Keratinocyte (primary cell): Measurements from ENCODE around the gene DIDO1. TPM values are rescaled to one million over a fixed set of nuclear protein-coding genes. Genes with fewer than 3 reads are reported as not detected.

Experiments
- DNase-seq: peaks from one replicate; pipeline ENCODE4 v3.0.0-alpha.2; 2011; ENCODE audit warnings: low read depth, missing footprints, low spot score
- FAIRE-seq: peaks from 2 replicates; lab custom pipeline; 2011; peaks lifted over from hg19 to GRCh38; lab: Jason Lieb, UNC
- H2AFZ ChIP-seq: 2 replicates; pipeline ENCODE4 v1.6.0; 2012; ENCODE audit warnings: low read length, control low read depth, inconsistent platforms; ENCODE audit not compliant: control insufficient read depth
- H3K27ac ChIP-seq: 2 replicates; pipeline ENCODE4 v1.5.1; 2011; ENCODE audit warnings: low read length; ENCODE audit not compliant: control insufficient read depth, insufficient read depth
- H3K27me3 ChIP-seq: 3 replicates; pipeline ENCODE4 v1.6.0; 2011; ENCODE audit warnings: low read length; ENCODE audit not compliant: control insufficient read depth, insufficient read depth; ENCODE audit errors: extremely low read depth
- H3K36me3 ChIP-seq, 2 experiments: 2 replicates in 1 of 2; 3 replicates in 1 of 2; pipeline ENCODE4 v1.5.1; 2011; ENCODE audit warnings: low read length in 2 of 2, mild to moderate bottlenecking in 1 of 2; ENCODE audit not compliant: control insufficient read depth in 2 of 2, insufficient read depth in 2 of 2; ENCODE audit errors: extremely low read depth in 1 of 2
- H3K4me1 ChIP-seq: 3 replicates; pipeline ENCODE4 v1.5.1; 2011; ENCODE audit warnings: low read length; ENCODE audit not compliant: control insufficient read depth, insufficient read depth; ENCODE audit errors: extremely low read depth
- H3K4me2 ChIP-seq: 3 replicates; pipeline ENCODE4 v1.6.0; 2011; ENCODE audit warnings: low read depth, low read length; ENCODE audit not compliant: control insufficient read depth, insufficient read depth; ENCODE audit errors: extremely low read depth
- H3K4me3 ChIP-seq, 3 experiments: fragments of 200-600 bp in 1 of 3; sonication (generic) in 1 of 3; 2 replicates in 2 of 3; 3 replicates in 1 of 3; pipeline ENCODE4 v1.5.1; 2011 to 2016; ENCODE audit warnings: low read length in 3 of 3, mild to moderate bottlenecking in 3 of 3, control low read depth in 2 of 3, inconsistent platforms in 1 of 3, low read depth in 1 of 3, mixed read lengths in 1 of 3, mixed run types in 1 of 3, moderate library complexity in 1 of 3; ENCODE audit not compliant: control insufficient read depth in 2 of 3, insufficient read depth in 2 of 3; ENCODE audit errors: extremely low read depth in 1 of 3
- H3K79me2 ChIP-seq: 2 replicates; pipeline ENCODE4 v1.6.0; 2012; ENCODE audit warnings: low read length; ENCODE audit not compliant: control insufficient read depth, insufficient read depth
- H3K9ac ChIP-seq: 3 replicates; pipeline ENCODE4 v1.6.0; 2011; ENCODE audit warnings: low read length; ENCODE audit not compliant: control insufficient read depth, insufficient read depth; ENCODE audit errors: extremely low read depth
- H3K9me1 ChIP-seq: 3 replicates; pipeline ENCODE4 v1.6.0; 2011; ENCODE audit warnings: low read length; ENCODE audit not compliant: control insufficient read depth, insufficient read depth; ENCODE audit errors: extremely low read depth
- H3K9me3 ChIP-seq: 2 replicates; pipeline ENCODE4 v1.5.1; 2012; ENCODE audit warnings: low read depth, low read length; ENCODE audit not compliant: control insufficient read depth
- H4K20me1 ChIP-seq: 3 replicates; pipeline ENCODE4 v1.6.0; 2011; ENCODE audit warnings: low read length; ENCODE audit not compliant: control insufficient read depth, insufficient read depth; ENCODE audit errors: extremely low read depth
- EZH2 ChIP-seq: IDR thresholded peaks from one replicate; pipeline ENCODE4 v1.6.1; 2012; ENCODE audit warnings: inconsistent platforms, mild to moderate bottlenecking, low read length, moderate library complexity
- dilution Hi-C: fragments of 300-500 bp; cut with MboI; formaldehyde crosslinking; loops from one replicate; pipeline ENCODE4 v1.7.0; 2020; ENCODE audit warnings: low sequenced_read_pairs; ENCODE audit not compliant: extremely low pct_ligation_motif_present
- polyA plus RNA-seq, 5 experiments: library from polyadenylated mRNA; depleted of rRNA in 3 of 5; stranded (reverse) in 3 of 5; stranded (forward) in 1 of 5; unstranded in 1 of 5; fragments of >200 nt; gene quantifications; 1 replicate in 1 of 5; 2 replicates in 3 of 5; 3 replicates in 1 of 5; pipeline versions ENCODE4 v1.2.1 to v1.2.3, GENCODE V29; 2011 to 2012; ENCODE audit warnings: missing spikeins in 2 of 5, low read depth in 1 of 5, low replicate concordance in 1 of 5
- TF ChIP-seq, protein P1 (sequence below), 3 experiments: IDR thresholded peaks in 1 of 3; conservative IDR thresholded peaks in 1 of 3; optimal IDR thresholded peaks in 1 of 3; 2 replicates in 2 of 3; 3 replicates in 1 of 3; pipeline versions ENCODE3 to v1.5.1; 2011; ENCODE audit warnings: low read length in 3 of 3, mild to moderate bottlenecking in 3 of 3, moderate library complexity in 2 of 3, control low read depth in 1 of 3, inconsistent platforms in 1 of 3; ENCODE audit not compliant: insufficient read depth in 2 of 3; ENCODE audit errors: extremely low read depth in 1 of 3

The DIDO1 gene
- polyA plus RNA-seq, 1 donor (not counting 4 experiments of a cell fraction or from before 2014, with no cell fraction given) = 14.2 TPM

- Histone ChIP-seq H3K9me1 (no peaks in the 10 kb centered on the region), H4K20me1 (no peaks in the 10 kb centered on the region), H3K4me2 (no peak overlapping the region), H3K79me2 (no peaks in the 10 kb centered on the region), H3K27ac (no peak overlapping the region), H3K27me3 (peaks cover 30% of the 10 kb centered on the region), H2AFZ (no peak overlapping the region), H3K36me3 (no peaks in the 10 kb centered on the region), H3K4me1 (peaks cover 2% of the 10 kb centered on the region), H3K4me3 (no peak overlapping the region), H3K9me3 (no peaks in the 10 kb centered on the region), H3K9ac (no peak overlapping the region)
- TF ChIP-seq, protein P1, sequence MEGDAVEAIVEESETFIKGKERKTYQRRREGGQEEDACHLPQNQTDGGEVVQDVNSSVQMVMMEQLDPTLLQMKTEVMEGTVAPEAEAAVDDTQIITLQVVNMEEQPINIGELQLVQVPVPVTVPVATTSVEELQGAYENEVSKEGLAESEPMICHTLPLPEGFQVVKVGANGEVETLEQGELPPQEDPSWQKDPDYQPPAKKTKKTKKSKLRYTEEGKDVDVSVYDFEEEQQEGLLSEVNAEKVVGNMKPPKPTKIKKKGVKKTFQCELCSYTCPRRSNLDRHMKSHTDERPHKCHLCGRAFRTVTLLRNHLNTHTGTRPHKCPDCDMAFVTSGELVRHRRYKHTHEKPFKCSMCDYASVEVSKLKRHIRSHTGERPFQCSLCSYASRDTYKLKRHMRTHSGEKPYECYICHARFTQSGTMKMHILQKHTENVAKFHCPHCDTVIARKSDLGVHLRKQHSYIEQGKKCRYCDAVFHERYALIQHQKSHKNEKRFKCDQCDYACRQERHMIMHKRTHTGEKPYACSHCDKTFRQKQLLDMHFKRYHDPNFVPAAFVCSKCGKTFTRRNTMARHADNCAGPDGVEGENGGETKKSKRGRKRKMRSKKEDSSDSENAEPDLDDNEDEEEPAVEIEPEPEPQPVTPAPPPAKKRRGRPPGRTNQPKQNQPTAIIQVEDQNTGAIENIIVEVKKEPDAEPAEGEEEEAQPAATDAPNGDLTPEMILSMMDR (optimal IDR thresholded peaks at IDR 0.05 in 1 of 3, IDR thresholded peaks at IDR 0.05 in 1 of 3, conservative IDR thresholded peaks at IDR 0.05 in 1 of 3; ENCODE audit: extremely low read depth in 1 of 3, insufficient read depth in 2 of 3, low read length in 3 of 3) = no peak
- TF ChIP-seq EZH2 = no peak
- dilution Hi-C loops = no loop called here
- no peak for DNase-seq
- no peak for FAIRE-seq
Measured at GRCh38 chr20:62958388-62959100, 32.2 kb upstream of the DIDO1 start.

- Histone ChIP-seq H3K9ac (no peak overlapping the region), H3K4me1 (peaks cover 3% of the 10 kb centered on the region), H3K4me2 (no peak overlapping the region), H3K4me3 (no peak overlapping the region), H4K20me1 (no peaks in the 10 kb centered on the region), H3K27ac (no peak overlapping the region), H3K9me1 (no peaks in the 10 kb centered on the region), H3K79me2 (no peaks in the 10 kb centered on the region), H3K9me3 (no peaks in the 10 kb centered on the region), H3K27me3 (peaks cover 24% of the 10 kb centered on the region), H2AFZ (no peak overlapping the region), H3K36me3 (no peaks in the 10 kb centered on the region)
- DNase-seq (no peak), FAIRE-seq (no peak)
- TF ChIP-seq EZH2 = no peak
- TF ChIP-seq, protein P1 (optimal IDR thresholded peaks at IDR 0.05 in 1 of 3, IDR thresholded peaks at IDR 0.05 in 1 of 3, conservative IDR thresholded peaks at IDR 0.05 in 1 of 3; ENCODE audit: extremely low read depth in 1 of 3, insufficient read depth in 2 of 3, low read length in 3 of 3) = no peak
- dilution Hi-C loops = no loop called here
Measured at GRCh38 chr20:62957136-62958117, 31.1 kb upstream of the DIDO1 start.
